DMS 273 treated with DMSO at 0.1 percent for 48 hours (cell line): ENCODE results near the gene CHAF1A.

Experiments used
- DNase-seq: peaks from one replicate; lab custom pipeline; 2025; lab: John Stamatoyannopoulos, UW

Gene CHAF1A, protein sequence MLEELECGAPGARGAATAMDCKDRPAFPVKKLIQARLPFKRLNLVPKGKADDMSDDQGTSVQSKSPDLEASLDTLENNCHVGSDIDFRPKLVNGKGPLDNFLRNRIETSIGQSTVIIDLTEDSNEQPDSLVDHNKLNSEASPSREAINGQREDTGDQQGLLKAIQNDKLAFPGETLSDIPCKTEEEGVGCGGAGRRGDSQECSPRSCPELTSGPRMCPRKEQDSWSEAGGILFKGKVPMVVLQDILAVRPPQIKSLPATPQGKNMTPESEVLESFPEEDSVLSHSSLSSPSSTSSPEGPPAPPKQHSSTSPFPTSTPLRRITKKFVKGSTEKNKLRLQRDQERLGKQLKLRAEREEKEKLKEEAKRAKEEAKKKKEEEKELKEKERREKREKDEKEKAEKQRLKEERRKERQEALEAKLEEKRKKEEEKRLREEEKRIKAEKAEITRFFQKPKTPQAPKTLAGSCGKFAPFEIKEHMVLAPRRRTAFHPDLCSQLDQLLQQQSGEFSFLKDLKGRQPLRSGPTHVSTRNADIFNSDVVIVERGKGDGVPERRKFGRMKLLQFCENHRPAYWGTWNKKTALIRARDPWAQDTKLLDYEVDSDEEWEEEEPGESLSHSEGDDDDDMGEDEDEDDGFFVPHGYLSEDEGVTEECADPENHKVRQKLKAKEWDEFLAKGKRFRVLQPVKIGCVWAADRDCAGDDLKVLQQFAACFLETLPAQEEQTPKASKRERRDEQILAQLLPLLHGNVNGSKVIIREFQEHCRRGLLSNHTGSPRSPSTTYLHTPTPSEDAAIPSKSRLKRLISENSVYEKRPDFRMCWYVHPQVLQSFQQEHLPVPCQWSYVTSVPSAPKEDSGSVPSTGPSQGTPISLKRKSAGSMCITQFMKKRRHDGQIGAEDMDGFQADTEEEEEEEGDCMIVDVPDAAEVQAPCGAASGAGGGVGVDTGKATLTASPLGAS

DNA sequence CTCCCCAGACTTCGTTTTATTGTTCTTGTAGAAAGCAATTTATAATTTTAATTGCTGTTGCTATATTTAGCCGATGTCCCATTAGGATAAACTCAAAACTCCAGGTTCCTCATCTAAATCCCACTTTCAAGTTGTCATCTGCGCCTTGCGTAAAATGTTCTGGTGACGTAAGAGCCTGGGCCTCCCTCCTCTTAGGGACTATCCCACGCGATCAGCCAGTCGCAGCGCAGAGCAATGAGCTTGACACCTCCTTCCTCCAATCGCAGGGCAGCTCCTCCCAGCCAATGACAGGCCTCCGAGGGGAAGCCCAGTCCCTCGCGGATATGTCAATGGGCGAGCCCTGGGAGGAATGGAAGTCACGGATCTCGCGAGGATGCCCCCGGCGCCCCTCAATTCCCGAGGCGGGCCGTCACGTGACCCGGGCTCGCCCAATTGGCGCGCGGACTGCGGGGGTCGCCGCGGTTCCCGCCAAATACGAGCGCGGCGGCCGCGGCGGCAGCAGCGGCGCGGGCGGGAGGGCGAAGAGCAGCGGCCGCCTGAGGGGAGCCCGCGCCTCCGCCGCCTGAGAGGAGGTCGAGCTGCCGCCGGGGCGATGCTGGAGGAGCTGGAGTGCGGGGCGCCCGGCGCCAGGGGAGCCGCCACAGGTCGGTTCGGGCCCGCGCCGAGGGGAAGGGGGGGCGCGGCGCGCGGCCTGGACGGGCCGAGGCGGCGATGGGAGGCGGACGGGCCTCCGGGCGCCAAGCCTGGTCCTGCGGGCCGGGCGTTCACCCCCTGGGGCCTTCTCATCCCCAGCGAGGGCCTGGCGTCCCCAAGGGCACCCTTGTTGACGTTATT is at the start of gene CHAF1A:
CHAF1A (plus strand) TSS at position 470 of the 834 bp plus-strand sequence; CDS start at position 593, 123 bp downstream.
- DNase-seq = peak; percentile 99

DNA sequence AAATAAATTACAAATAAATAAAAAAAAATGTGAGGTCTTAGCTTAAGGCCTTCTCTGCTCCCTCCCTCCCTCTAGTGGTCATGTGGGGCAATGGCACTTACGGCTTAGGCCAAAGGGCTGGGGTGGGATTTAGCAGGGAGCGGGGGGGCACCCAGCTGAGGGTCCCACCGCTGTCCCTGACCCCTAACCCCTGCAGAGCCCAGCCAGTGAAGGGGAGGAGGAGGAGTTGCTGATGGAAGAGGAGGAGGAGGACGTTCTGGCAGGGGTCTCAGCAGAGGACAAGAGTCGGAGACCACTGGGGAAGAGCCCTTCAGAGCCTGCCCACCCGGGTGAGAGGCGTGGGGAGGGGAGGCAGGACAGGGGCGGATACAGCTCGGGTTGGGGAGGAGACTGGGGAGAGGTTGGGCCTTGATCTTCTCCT is 49.7 kb upstream of the CHAF1A start:
- DNase-seq = peak; percentile 16

DNA sequence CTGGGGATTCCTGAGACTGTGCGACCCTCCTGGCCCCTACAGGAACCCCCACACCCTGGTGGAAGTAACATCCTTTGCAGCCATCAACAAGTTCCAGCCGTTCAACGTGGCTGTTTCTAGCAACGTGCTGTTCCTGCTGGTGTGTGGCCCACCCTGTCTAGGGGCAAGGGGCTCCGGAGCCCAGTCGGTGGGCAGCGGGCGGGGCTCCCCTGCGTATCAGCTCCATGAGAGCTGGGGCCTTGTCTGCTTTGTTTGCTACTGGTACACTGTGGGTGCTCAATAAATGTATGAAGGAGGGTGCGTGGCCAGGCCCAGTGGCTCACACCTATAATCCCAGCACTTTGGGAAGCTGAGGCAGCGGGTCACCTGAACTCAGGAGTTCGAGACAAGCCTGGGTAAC is 48.2 kb upstream of the CHAF1A start:
- DNase-seq = no peak

DNA sequence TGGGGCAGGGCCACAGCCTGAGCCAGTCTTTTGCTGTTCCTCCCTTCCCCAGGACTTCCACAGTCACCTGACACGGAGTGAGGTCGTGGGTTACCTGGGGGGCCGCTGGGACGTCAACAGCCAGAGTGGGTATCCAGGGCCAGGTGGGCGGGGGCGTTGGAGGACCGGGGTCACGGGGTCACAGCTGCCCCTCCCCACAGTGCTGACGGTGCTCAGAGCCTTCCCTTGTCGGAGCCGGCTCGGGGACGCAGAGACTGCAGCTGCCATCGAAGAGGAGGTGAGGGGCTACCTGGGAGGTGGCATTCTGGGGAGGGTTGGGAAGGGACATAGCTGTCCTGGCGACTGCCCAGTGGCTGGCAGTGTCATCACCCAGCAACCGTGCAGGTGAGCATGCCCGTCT is 47.5 kb upstream of the CHAF1A start:
- DNase-seq = no peak

DNA sequence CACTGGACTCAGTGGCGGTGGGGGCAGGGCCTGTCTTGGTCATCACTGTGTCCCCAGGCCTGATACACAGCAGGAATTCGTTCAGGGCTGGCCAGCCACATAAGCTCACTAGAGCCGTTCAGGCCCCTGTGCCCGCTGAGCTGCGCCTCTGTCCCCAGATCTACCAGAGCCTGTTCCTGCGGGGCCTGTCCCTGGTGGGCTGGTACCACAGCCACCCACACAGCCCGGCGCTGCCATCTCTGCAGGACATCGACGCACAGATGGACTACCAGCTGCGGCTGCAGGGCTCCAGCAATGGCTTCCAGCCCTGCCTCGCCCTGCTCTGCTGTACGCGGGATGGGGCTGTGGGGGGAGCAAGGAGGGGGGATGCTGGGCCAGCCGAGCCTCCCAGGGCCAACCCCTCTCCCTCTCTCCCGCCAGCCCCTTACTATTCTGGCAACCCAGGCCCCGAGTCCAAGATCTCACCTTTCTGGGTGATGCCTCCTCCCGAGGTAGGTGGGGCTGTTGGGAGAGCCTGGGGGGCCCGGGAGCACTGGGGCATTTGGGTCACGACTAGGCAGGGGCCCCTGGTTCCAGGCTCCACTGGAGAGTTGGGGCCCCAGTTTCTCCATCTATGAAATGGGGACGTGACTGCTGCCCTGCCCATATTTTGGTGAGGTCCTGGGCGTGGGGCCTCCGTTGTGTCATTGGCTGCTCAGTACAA is 45.2 kb upstream of the CHAF1A start:
- peak; percentile 20 for DNase-seq

DNA sequence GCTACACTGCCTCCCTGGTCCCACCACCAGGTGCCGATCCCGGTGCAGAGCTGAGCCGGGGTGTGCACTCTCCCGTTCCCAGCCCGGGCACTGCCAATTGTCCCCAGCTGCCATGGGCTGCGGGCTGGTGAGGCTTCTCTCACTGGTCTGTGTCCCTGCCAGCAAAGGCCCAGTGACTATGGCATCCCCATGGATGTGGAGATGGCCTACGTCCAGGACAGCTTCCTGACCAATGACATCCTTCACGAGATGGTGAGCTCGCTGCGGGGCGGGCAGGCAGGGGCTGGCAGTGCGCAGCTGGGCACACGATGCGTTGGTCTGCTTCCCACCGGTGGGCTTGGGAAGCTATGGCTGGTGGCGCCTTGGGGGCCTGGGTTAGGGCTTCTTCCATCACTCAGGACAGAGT is 44.5 kb upstream of the CHAF1A start:
- no peak for DNase-seq

DNA sequence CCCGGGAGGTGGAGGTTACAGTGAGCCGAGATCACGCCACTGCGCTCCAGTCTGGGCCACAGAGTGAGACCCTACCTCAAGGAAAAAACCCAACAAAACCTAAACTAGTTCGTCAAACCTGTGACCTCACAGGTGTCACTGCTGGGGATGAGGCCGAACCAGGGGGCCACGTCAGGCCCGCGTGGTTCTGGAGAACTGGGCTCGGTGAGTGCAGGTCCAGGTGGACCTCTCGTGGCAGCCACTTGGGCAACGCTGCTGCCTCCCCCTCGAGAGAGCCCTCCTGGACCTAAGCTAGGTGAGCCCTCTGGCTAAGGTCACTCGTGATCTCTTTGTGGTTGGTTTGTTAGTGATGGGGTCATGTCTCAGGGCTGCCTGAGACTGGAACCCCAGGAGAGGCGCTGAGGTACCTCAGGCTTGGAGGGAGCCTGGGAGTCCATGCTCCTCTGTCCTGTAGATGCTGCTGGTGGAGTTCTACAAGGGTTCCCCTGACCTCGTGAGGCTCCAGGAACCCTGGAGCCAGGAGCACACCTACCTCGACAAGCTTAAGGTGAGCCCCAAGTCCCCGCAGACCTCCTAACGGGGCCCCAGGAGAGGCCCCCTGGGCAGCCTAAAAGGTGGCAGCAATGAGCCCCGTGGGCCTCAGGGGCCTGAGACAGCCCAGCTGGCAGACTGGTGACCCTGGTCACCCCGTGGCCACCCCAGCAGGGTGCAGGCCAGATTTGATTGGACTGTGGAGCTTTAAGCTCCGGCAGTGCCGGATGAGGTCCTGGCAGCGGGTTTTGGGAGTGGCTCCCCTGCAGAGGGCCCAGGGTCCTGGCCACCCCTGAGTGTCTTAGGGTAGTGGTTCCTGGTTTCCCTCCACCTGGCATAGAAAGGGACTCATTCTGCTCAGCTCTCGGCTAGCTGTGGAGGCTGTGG is 43.5 kb upstream of the CHAF1A start:
- DNase-seq = no peak

DNA sequence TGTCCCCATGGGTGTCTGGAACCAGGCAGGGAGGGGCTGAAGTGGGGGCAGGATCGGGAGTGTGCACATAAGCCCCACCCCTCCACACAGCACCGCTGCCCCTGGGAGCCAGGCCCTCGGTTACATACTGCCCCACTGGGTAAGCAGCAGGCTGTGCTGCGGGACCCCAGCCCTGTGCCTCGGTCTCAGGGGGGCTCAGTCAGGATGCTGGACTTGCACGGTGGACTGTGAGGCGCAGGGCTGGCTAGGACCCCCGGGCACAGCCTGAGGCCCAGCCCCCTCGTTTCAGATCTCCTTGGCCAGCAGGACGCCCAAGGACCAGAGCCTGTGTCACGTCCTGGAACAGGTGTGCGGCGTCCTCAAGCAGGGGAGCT is 42.8 kb upstream of the CHAF1A start:
- DNase-seq = no peak

DNA sequence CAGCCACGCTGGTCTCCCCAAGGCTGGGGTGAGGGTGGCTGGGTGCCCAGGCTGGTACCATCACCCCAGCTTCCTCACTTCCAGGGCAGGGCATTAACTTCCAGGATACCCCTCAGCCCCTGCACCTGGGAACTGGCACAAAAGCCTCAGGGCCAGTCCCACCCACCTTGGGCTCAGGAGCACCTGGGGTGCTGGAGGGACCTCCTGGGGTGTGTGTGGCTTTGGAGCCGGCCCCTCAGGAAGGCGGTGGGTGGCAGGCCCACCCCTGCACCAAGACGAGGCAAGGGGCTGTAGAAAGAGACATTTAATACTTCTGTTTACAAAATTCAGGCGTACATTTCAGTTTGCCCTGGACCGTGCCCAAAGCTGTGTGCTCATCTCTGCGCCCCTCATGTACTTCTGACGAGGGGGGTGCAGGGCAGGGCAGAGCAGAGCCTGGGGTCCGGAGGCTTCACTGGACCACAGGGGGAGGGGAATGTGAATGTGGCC is 42.3 kb upstream of the CHAF1A start:
- DNase-seq = no peak

DNA sequence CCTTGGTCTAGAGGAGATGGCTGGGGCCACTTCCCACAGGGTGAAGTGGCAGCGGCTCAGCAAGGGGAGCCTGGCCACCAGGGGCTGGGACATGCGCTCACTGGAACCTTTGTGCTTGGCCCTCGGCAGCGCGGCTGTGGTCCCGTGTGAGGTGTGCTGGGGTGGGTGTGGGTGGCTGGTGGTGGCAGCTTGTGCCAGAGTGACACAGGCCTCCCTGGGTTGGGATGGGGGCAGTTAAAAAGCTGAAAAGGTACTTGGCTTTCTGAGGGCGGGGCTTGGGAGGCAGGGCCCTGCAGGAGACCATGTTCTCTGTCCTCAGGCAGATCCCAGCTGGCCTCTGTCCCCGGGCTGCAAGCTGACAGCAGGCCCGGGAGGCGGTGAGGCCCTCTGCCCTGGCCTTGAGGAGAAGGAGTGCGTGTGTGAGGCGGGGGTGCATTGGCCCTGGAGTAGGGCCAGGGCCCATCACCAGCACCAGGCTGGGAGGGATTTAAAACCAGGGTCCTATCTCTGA is 41.7 kb upstream of the CHAF1A start:
- no peak for DNase-seq

DNA sequence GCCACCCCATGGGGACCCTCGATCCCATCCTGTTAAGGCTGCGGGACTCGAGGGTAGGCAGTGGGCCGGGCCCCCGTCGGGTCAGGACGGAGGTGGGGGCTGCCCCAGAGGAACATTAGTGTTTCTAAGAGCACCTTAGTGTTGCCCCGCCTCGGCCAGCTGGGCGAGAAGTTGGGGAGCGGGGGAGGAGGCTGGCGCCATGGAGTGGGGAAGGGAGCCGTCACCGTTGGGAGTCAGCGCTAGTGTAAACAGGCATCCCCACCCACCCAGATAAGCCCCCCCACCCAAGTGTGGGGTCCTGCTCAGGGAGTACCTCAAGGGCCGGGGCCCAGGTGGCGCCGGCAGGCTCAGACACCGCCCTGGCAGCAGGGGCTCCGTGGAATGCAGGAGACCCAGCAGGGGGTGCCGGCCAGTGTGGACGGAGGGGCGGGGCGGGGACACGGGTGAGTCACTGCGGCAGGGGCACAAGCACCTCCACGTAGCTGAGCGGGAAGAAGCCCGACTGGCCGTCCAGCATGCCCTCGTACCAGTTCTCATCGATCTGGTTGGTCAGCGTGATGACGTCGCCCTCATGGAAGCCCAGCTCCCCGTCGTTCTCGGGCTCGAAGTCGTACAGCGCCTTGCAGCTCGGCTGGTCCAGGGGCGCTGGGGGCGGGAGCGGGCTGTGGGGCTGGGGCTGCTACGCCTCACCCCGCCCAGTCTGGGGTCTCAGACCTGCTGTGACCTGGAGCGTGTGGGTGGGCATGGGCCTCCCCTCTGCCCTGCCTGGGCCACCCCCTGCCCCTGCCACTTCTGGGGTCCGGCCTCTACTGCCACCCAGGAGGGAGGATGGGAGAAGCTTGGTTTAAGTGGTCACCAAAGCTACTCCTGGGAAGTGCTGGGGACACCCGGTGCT is 41.0 kb upstream of the CHAF1A start:
- DNase-seq = no peak

DNA sequence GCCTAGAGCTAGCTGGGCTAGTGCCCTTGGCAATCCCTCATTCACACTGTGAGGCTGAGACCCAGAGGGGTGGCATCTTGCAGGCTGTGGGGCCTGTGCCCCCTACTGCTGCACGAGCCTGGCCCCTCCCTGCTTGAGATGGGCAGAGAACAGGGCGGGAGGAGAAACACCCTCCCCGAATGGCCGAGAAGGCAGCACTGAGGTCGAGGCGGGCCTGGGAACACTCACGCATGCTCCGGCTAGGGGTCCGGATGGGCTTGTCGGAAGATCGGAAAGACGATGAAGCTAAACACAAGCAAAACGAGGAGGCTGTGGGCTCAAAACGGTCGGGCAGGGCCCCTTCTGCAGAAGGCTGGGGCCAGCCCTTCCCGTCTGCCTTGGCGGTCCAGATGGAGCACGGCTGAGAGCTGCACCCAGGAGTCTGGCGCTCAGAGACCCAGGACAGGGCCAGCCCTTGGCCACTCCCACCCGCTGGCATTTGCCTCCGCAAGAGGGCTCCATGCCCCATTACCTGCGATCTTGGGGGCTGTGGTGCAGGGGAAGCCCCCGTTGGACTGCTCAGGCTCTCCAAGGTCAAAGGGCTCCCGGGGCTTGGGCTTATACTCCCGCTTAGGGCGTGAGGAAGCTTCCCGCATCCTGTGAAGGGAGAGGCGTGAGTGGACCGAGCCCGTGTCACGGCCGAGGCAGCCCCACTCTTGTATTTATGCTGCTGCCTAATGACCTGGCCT is 40.2 kb upstream of the CHAF1A start:
- no peak for DNase-seq

DNA sequence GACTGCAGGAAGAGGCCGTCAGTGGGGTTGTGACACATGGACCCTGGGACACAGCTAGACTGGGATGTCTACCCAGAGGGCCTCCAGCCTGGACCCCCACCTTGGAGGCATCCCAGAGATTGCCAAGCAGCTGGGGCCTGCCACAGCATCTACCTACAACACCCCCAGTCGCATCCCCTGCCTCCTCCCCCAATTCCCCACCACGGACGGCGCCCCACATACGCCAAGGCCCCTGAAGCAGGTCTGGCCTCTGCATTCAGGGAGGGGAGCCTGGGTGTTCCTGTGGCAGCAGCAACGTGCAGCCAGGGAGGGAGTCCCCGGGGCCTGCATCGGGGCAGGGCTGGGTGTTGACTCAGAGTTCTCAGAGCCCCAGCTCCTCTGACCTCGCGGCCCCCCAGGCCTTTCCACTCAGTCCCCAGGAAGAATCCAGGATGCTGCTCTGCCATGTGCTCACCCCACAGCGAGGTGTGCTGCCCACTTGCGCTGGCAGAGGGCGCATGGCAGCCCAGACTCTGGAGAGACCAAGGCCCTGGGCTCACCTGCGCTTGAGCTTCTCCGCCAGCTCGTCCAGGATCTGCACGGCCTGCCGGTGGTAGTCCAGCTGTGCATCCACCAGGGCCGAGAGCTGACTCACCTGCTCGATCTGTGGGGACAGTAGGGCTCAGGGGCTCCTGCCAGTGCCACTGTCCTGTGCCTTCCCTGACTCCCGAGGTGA is 39.5 kb upstream of the CHAF1A start:
- DNase-seq = no peak

DNA sequence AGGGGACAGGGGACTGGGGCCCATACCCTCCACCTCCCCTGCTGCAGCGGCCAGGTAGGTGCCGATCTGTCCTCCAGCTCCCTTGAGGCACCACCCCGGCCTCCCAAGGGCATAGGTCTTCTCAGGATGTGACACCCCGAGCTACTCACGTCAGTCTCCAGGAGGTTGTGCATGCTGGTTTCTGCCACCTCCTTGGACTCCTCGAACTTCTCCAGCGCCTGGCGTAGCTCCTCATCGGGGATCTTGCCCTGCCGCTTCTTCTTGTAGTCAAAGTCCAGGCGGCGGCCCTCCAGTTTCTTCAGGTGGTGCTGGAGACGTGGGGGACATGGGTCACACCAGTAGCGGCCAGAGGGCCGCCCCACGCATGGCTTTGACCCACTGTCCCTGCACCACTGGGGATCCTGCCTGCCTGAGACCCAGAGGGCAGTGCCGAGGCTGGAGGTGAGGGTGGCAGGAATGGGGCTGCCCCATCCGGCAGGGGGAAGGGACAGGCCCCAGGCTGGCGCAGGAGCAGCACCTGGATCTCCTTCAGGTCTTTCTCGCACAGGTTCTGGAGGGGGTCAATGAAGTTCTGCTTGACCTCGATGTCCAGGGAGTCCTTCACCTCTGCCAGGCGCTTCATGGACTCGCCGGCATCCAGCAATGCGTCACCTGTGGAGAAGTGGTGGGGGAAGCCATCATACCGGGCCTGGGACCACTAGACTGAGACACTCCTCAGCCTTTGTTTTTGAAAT is 38.7 kb upstream of the CHAF1A start:
- DNase-seq = no peak

DNA sequence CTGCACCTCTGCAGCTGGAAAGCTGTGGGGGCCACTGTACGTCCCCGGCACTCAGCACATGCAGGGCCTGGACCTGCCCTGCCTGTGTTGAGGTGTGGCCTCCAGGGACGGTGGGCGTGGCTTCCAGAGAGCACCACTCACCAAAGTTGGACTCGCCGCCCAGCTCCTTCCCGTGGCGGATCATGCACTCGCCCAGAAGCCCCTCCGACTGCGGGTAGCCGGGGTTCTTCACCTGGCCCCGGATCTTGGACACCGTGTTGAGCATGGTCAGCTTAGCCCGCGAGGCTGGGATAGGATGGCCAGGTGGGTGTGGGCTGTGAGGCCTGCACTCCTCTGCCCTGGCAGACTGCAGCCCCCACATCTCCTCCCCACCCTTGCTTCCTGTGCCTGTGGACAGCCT is 37.1 kb upstream of the CHAF1A start:
- no peak for DNase-seq

DNA sequence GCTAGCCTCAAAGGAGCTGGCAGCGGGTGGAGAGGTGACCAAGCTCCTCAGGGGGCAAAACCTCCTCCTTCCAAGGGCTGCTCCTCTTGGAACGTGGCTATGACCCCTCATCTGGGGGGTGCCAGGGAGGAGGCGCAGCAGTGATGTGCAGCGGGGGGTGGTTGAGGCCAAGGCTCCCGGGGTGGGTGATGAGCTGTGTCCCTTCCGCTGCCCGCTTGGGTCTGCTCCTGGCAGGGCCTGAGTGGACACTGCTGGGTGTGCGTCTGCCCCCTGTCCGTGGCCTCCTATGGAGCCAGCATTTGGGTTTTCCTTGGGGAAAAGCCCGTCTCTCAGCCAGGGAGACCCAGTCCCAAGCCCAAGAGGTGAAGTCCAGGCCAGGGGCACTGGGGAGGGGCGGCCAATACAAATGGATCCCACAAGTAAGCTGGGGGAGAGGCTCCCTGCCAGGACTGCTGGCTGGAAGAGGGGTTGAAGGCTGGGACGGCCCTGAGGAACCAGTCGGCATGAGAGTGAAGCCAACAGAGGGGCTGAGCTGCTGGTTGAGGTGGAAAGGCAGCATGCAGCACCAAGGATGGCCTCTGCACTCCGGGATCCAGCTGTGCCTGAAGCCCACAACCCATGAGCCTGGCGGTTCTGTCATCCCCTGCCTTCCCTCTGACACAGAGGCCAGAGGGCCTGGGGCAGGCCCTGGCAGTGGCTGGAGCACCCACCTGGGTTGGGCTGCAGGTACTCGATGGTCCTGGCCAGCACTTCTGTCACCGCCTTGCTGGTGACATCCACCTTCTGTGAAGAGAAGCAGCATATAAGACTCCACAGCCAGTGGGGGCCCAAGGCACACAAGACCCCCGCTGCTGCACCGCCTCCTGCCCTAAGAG is 36.4 kb upstream of the CHAF1A start:
- DNase-seq = no peak
